Transverse colon (tissue), 4 donors: ENCODE results near the gene TMEM151A.

Source experiments
- POLR2A ChIP-seq: fragments of 450-650 bp; IDR thresholded peaks from one replicate; pipeline ENCODE4 v1.6.1; 2016; ENCODE audit warnings: antibody characterized with exemption, mild to moderate bottlenecking, moderate library complexity
- POLR2AphosphoS5 ChIP-seq, 3 donors: sonication (generic); formaldehyde crosslinking; IDR thresholded peaks; one replicate each; pipeline ENCODE4 v1.6.1; 2016; ENCODE audit warnings: antibody characterized with exemption in 3 of 3
- TF ChIP-seq, protein P1 (sequence below), 5 experiments: fragments of 200-600 bp in 3 of 5; fragments of 450-650 bp in 2 of 5; sonication (generic) in 3 of 5; IDR thresholded peaks; 1 replicate in 2 of 5; 2 replicates in 3 of 5; pipeline ENCODE4 v1.5.1; 2016 to 2017; ENCODE audit warnings: antibody characterized with exemption in 5 of 5, inconsistent platforms in 3 of 5, mild to moderate bottlenecking in 2 of 5, moderate library complexity in 1 of 5

DNA sequence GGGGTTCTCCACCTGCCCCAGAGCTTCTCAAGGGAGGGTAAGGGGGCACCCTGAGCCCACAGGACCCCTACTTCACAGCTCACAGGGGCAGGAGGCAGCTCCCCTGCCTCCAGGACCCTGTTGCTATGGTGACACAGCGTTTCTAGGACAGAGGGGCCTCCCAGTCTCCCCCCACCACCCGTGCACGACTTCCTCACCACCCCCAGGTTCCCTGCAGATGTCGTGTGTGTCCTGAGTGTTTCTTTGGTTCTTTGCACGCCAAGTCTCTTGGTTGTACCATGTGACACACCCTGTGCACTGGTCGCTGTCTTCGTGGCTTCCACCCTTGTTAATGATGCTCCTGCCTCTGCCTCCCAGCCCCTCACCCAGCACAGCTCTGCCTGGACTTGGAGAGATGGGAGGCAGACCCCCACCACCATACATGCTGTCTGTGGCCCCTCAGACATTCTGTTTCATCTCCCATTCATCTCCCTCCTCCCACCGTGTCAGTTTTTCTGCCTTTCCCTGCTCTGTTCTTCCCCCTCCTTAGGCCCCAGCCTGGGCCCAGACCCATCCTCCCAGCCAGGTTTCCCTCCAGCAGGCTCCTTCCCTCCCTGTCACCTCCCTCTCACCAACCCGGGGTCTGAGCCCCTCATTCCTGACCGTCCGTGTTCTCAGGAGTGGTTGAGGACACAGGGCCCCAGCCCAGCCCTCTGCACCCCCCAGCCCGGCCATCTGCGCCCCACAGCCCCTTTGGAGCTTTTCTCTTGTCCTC is 47.7 kb upstream of the TMEM151A start:
- TF ChIP-seq, protein P1, sequence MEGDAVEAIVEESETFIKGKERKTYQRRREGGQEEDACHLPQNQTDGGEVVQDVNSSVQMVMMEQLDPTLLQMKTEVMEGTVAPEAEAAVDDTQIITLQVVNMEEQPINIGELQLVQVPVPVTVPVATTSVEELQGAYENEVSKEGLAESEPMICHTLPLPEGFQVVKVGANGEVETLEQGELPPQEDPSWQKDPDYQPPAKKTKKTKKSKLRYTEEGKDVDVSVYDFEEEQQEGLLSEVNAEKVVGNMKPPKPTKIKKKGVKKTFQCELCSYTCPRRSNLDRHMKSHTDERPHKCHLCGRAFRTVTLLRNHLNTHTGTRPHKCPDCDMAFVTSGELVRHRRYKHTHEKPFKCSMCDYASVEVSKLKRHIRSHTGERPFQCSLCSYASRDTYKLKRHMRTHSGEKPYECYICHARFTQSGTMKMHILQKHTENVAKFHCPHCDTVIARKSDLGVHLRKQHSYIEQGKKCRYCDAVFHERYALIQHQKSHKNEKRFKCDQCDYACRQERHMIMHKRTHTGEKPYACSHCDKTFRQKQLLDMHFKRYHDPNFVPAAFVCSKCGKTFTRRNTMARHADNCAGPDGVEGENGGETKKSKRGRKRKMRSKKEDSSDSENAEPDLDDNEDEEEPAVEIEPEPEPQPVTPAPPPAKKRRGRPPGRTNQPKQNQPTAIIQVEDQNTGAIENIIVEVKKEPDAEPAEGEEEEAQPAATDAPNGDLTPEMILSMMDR (IDR thresholded peaks at IDR 0.05), result no peak
- TF ChIP-seq POLR2AphosphoS5 (IDR thresholded peaks at IDR 0.05), result no peak
- TF ChIP-seq POLR2A, result no peak
